Glutamatergic neuron (in vitro differentiated cells): ENCODE data around the gene FAM120B. TPM values are rescaled to one million over a fixed set of nuclear protein-coding genes. Genes with fewer than 3 reads are reported as not detected.

Experiments
- DNase-seq: peaks from one replicate; pipeline ENCODE4 v3.0.0; 2022
- H3K27ac Mint-ChIP-seq: one replicate; pipeline ENCODE4 v1.8.0; 2020; ENCODE audit warnings: mild to moderate bottlenecking, mixed read lengths, inconsistent platforms; ENCODE audit not compliant: unreplicated experiment
- H3K27me3 Mint-ChIP-seq: one replicate; pipeline ENCODE4 v1.8.0; 2020; ENCODE audit warnings: mild to moderate bottlenecking, moderate library complexity, mixed read lengths, inconsistent platforms; ENCODE audit not compliant: unreplicated experiment
- H3K36me3 Mint-ChIP-seq: one replicate; pipeline ENCODE4 v1.8.0; 2020; ENCODE audit warnings: mild to moderate bottlenecking, mixed read lengths, inconsistent platforms; ENCODE audit not compliant: unreplicated experiment
- H3K4me1 Mint-ChIP-seq: one replicate; pipeline ENCODE4 v1.8.0; 2020; ENCODE audit warnings: mild to moderate bottlenecking, low read depth, mixed read lengths, inconsistent platforms; ENCODE audit not compliant: unreplicated experiment
- H3K4me3 Mint-ChIP-seq: one replicate; pipeline ENCODE4 v1.8.0; 2020; ENCODE audit warnings: mild to moderate bottlenecking, mixed read lengths, inconsistent platforms; ENCODE audit not compliant: unreplicated experiment
- H3K9me3 Mint-ChIP-seq: one replicate; pipeline ENCODE4 v1.8.0; 2020; ENCODE audit warnings: mild to moderate bottlenecking, moderate library complexity, mixed read lengths, inconsistent platforms; ENCODE audit not compliant: unreplicated experiment
- CTCF ChIP-seq: fragments of 200-600 bp; sonication (generic); IDR thresholded peaks from one replicate; pipeline ENCODE4 v1.5.0; 2021; ENCODE audit not compliant: partially characterized antibody, unreplicated experiment
- total RNA-seq: library from RNA; stranded (reverse); fragmentation: NEBNext Ultra II Directional; extraction: Animal tissue kit (Norgen Biotek cat#: 25700); gene quantifications from one replicate; pipeline ENCODE4 v1.2.1, GENCODE V29; 2021; ENCODE audit not compliant: unreplicated experiment

Gene FAM120B
- total RNA-seq, 1 donor from 2014 or later, result 48.3 TPM

GRCh38 chr6:170445487-170445886, 138.9 kb downstream of the FAM120B start:
- no peak for DNase-seq
- Mint-ChIP-seq H3K36me3 (peaks cover 8% of the 10 kb centered on the region), H3K27ac (peak overlapping the region; percentile 85), H3K4me3 (no peak overlapping the region), H3K9me3 (peaks cover 30% of the 10 kb centered on the region), H3K4me1 (peaks cover 59% of the 10 kb centered on the region), H3K27me3 (peaks cover 26% of the 10 kb centered on the region)
- no peak for TF ChIP-seq CTCF

- H3K4me3 Mint-ChIP-seq, result peak overlapping the region; percentile 10
- peaks cover 32% of the 10 kb centered on the region for H3K9me3 Mint-ChIP-seq
- peak overlapping the region; percentile 85 for H3K27ac Mint-ChIP-seq
- peaks cover 8% of the 10 kb centered on the region for H3K36me3 Mint-ChIP-seq
- no peak for TF ChIP-seq CTCF
- H3K4me1 Mint-ChIP-seq, result peaks cover 59% of the 10 kb centered on the region
- peaks cover 27% of the 10 kb centered on the region for H3K27me3 Mint-ChIP-seq
- no peak for DNase-seq
Measured at GRCh38 chr6:170445971-170446370, 139.4 kb downstream of the FAM120B start.

- Mint-ChIP-seq H3K4me3 (no peak overlapping the region), H3K36me3 (peaks cover 8% of the 10 kb centered on the region), H3K9me3 (peaks cover 32% of the 10 kb centered on the region), H3K4me1 (peaks cover 59% of the 10 kb centered on the region), H3K27me3 (peaks cover 27% of the 10 kb centered on the region), H3K27ac (peak overlapping the region; percentile 84)
- no peak for TF ChIP-seq CTCF
- DNase-seq, result no peak
Measured at GRCh38 chr6:170446841-170447560, 140.4 kb downstream of the FAM120B start.

- H3K36me3 Mint-ChIP-seq, result peaks cover 8% of the 10 kb centered on the region
- TF ChIP-seq CTCF, result no peak
- H3K9me3 Mint-ChIP-seq, result peaks cover 32% of the 10 kb centered on the region
- no peak for DNase-seq
- peaks cover 27% of the 10 kb centered on the region for H3K27me3 Mint-ChIP-seq
- no peak overlapping the region for H3K27ac Mint-ChIP-seq
- no peak overlapping the region for H3K4me3 Mint-ChIP-seq
- peaks cover 56% of the 10 kb centered on the region for H3K4me1 Mint-ChIP-seq
Measured at GRCh38 chr6:170447561-170447930, 141.0 kb downstream of the FAM120B start.

- Mint-ChIP-seq H3K36me3 (peaks cover 8% of the 10 kb centered on the region), H3K4me3 (no peak overlapping the region), H3K27me3 (peaks cover 31% of the 10 kb centered on the region), H3K9me3 (peaks cover 32% of the 10 kb centered on the region), H3K27ac (no peak overlapping the region), H3K4me1 (peaks cover 61% of the 10 kb centered on the region)
- DNase-seq, result no peak
- TF ChIP-seq CTCF, result no peak
Measured at GRCh38 chr6:170448317-170448716, 141.8 kb downstream of the FAM120B start.
